ENCODE data around the gene ANXA6.

The ANXA6 gene

DNA sequence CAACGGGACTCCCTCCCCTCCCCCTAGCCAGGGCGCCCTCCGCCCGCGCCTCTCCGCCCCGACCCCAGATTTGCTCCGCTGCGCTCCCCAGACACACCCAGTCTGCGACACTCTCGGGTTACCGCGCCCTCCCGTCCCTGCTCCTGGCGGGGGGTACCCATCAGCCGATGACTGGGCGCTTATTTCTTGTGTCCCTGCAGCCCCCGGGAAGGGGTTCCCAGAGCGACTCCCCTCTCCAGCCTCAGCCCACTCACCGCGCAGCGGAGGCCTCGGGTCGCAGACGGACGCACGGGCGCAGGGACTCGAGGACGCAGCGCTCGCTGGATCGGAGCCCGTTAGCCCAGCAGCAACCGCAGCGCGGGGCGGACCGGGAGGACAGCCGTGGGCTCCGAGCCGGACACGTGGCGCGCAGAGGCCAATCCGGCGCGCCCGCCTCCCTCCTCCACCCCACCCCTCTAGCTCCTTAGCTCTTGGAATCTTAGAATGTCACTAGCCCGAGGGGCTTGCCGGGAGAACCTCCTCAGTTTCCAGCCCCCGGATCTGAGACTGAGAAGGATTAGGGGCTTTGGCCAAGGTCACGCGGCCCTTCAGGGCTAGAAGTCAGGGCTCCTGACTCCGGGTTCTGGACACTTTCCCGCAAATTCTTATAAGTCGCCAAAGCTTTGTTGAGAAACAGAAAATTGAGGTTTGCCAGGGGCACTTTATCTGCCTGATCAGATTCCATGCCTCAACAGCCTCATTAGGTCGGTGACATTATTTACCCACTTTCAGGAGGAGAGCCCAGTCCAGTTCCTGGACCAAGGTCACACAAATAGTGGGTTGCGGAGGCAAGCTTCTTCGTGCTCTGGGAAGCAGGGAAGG is at the start of gene ANXA6:
Gene ANXA6 (minus strand): TSS at position 354 of the 861 bp plus-strand sequence. CDS start 9,878 bp downstream, outside the sequence.
- TF ChIP-seq, protein P1, sequence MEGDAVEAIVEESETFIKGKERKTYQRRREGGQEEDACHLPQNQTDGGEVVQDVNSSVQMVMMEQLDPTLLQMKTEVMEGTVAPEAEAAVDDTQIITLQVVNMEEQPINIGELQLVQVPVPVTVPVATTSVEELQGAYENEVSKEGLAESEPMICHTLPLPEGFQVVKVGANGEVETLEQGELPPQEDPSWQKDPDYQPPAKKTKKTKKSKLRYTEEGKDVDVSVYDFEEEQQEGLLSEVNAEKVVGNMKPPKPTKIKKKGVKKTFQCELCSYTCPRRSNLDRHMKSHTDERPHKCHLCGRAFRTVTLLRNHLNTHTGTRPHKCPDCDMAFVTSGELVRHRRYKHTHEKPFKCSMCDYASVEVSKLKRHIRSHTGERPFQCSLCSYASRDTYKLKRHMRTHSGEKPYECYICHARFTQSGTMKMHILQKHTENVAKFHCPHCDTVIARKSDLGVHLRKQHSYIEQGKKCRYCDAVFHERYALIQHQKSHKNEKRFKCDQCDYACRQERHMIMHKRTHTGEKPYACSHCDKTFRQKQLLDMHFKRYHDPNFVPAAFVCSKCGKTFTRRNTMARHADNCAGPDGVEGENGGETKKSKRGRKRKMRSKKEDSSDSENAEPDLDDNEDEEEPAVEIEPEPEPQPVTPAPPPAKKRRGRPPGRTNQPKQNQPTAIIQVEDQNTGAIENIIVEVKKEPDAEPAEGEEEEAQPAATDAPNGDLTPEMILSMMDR (IDR thresholded peaks at IDR 0.05), result no peak
- peak within 1 kb of the TSS; percentile 92 for H3K27ac ChIP-seq
- peaks cover 0 to 3% (median 0%) of the 10 kb centered on the region in 3 donors for H3K36me3 ChIP-seq
- H3K27me3 ChIP-seq, result no peaks in the 10 kb centered on the region
- peak within 1 kb of the TSS; percentile 70 to 89 for H3K4me3 ChIP-seq
- intact Hi-C loops (cut with DNase I; ENCODE audit: low total_unique reads), result no loop called here
- H3K4me1 ChIP-seq, result peaks cover 0 to 52% (median 25%) of the 10 kb centered on the region in 4 donors
- peak; percentile 87 to 94 for DNase-seq
- no peaks in the 10 kb centered on the region for H3K9me3 ChIP-seq

DNA sequence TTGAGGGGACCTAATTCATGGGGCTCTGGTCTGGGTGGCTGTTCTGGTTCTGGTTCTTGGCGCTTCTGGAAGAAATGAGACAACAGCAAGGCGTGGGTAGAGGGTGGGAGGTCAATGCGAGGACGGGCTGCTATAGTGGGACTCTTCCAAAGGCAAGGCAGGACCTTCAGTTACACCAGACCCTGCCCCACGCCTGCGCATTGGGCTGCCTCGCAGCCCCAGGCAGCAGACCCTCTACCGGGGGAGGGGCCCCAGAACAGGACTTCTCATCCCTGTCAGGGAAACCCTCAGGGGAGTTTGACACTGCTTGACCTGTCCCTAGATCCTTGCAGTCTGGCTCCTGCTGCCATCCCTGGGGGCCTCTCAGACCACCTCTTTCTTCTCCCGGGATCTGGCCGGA is 47.8 kb upstream of the ANXA6 start:
- Histone ChIP-seq H3K4me1 (peaks cover 0 to 13% (median 2%) of the 10 kb centered on the region in 4 donors), H3K9me3 (no peaks in the 10 kb centered on the region), H3K27me3 (no peaks in the 10 kb centered on the region), H3K36me3 (peaks cover 0 to 19% (median 14%) of the 10 kb centered on the region in 3 donors), H3K27ac (no peak overlapping the region), H3K4me3 (no peak overlapping the region)
- intact Hi-C loops (cut with DNase I; ENCODE audit: low total_unique reads), result no loop called here
- DNase-seq, result no peak
- TF ChIP-seq, protein P1 (IDR thresholded peaks at IDR 0.05), result no peak

- no peak for DNase-seq
- H3K9me3 ChIP-seq, result no peaks in the 10 kb centered on the region
- peaks cover 0 to 33% (median 28%) of the 10 kb centered on the region in 3 donors for H3K36me3 ChIP-seq
- peaks cover 0 to 9% (median 2%) of the 10 kb centered on the region in 4 donors for H3K4me1 ChIP-seq
- intact Hi-C loops (cut with DNase I; ENCODE audit: low total_unique reads), result no loop called here
- TF ChIP-seq, protein P1 (IDR thresholded peaks at IDR 0.05), result no peak
- no peak overlapping the region for H3K4me3 ChIP-seq
- no peak overlapping the region for H3K27ac ChIP-seq
- no peaks in the 10 kb centered on the region for H3K27me3 ChIP-seq
These were observed 46.5 kb upstream of the ANXA6 start for GRCh38 chr5:151204051-151204450.

GRCh38 chr5:151202381-151203139 is 45.0 kb upstream of the ANXA6 start:
- intact Hi-C loops (cut with DNase I; ENCODE audit: low total_unique reads), result no loop called here
- TF ChIP-seq, protein P1 (IDR thresholded peaks at IDR 0.05), result no peak
- no peak for DNase-seq
- H3K9me3 ChIP-seq, result no peaks in the 10 kb centered on the region
- H3K27me3 ChIP-seq, result no peaks in the 10 kb centered on the region
- H3K4me1 ChIP-seq, result no peaks in the 10 kb centered on the region
- no peak overlapping the region for H3K27ac ChIP-seq
- peaks cover 0 to 43% (median 30%) of the 10 kb centered on the region in 3 donors for H3K36me3 ChIP-seq
- H3K4me3 ChIP-seq, result no peak overlapping the region

- TF ChIP-seq, protein P1 (IDR thresholded peaks at IDR 0.05), result no peak
- Histone ChIP-seq H3K36me3 (peaks cover 0 to 49% (median 30%) of the 10 kb centered on the region in 3 donors), H3K27ac (no peak overlapping the region), H3K27me3 (no peaks in the 10 kb centered on the region), H3K9me3 (no peaks in the 10 kb centered on the region), H3K4me1 (no peaks in the 10 kb centered on the region), H3K4me3 (no peak overlapping the region)
- intact Hi-C loops (cut with DNase I; ENCODE audit: low total_unique reads), result no loop called here
- no peak for DNase-seq
These were observed 43.5 kb upstream of the ANXA6 start for GRCh38 chr5:151200913-151201595.

Data from tibial artery (tissue), 4 donors.